Right renal cortex interstitium (tissue), 3 donors: ENCODE results near the gene PPFIA1. TPM values are rescaled to one million over a fixed set of nuclear protein-coding genes. Genes with fewer than 3 reads are reported as not detected.

ENCODE experiments used
- DNase-seq, 3 donors: peaks; one replicate each; pipeline ENCODE4 v3.0.0-alpha.2; 2013; ENCODE audit warnings: low read depth in 3 of 3, low spot score in 2 of 3
- polyA plus RNA-seq, 3 donors: library from polyadenylated mRNA; unstranded; fragments of 120-200 nt; gene quantifications; one replicate each; pipeline ENCODE4 v1.2.1, GENCODE V29; 2013; ENCODE audit not compliant: insufficient read length in 3 of 3

Gene PPFIA1
- 10 to 100 TPM; 40.2 to 44.4 (median 42.1) TPM for polyA plus RNA-seq

DNA sequence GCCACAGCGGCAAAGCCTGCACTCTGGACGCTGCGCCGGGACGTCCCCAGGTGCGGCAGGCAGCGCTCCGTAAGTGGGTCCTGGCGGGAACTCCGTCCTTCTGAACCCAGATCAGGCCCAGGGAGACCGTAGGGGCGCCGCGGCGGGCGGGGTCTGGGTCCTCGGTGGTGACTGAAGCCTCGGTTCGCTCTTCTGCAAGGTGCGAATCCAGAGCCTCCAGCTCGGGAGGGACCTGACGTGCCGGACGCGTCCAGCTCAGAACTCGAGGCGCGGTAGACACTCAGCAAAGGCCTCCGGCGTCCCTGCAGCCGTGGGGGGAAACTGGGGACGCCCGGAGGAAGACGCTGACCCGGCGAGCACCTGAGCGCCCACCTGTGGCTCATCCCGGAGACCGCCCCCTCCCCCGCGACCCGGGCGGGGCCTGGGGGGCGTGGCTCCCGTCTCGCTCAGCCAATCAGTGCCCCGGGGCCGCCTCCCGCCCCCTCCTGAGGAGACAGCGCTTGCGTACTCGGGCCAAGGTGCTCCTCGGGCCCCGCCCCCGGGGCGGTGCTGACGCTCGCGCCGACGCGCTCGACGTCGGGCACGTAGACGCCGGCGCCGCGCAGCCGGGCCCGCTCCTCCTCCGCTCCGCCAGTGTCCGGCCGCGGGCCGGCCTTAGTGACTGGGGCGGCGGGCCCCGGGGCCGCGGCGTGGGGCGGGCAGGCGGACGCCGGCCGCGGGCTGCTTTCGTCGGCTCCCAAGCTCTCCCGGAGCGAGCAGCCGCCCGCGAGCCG is at the start of gene PPFIA1:
Gene PPFIA1 (plus strand): TSS at position 587 of the 773 bp plus-strand sequence. CDS start 1,483 bp downstream, outside the sequence.
- peak; percentile 77 to 92 (median 90) for DNase-seq

DNA sequence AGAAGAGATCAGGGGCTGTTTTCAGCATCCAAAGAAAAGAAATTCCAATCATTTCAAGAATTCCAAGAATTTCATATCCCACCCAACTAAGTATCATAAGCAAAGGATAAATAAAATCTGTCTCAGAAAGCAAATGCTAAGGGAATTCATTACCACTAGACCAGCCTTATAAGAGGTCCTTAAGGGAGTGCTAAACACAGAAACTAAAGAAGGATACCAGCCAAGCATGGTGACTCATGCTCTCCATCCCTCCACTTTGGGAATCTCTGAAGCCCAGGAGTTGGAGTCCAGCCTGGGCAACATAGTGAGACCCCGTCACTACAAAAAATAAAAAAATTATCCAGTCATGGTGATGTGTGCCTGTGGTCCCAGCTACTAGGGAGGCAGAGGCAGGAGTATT is 49.6 kb upstream of the PPFIA1 start:
- no peak for DNase-seq

DNA sequence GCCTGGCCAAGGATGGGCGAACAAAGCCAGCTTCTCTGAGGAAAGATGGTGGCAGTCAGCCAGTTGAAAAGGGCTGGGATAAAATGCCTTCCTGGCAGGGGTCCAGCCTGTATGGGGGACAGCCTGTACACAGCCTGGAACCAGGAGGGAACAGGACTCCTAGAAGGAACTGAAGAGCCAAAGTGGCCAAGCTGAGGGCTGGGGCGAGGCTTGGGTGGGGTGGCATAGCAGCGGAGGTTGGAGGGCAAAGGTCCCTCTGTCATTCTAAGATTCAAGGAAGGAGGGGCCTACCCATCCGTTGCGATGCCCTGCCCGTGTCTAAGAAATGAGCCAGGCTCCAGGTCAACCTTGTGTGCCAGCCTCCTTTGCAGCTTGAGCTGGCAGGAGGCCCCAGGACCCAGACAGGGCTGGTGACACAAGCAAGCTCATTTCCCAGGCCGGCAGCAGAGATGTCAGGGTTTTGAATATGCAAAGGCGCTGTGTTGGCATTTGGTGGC is 44.8 kb upstream of the PPFIA1 start:
- DNase-seq = no peak

DNA sequence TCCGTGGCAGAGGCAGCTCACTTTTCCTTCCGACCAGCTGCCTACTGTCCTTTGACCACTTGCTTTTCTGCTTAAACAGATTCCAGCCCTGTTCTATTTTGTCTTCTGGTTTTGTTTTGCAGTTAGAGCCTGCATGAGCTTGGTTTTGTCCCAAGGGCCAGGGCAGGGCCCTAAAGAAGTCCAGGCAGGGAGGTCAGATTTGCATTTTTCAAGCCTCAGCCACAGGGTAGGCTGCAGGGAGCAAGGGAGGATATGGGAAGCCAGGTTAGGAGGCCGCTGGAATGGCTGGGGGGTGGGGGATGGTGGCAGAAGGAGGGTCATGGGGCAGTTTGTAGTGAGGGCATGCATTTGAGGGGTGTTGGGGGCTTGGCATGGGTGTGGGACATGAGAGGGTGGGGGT is 44.3 kb upstream of the PPFIA1 start:
- no peak for DNase-seq

DNA sequence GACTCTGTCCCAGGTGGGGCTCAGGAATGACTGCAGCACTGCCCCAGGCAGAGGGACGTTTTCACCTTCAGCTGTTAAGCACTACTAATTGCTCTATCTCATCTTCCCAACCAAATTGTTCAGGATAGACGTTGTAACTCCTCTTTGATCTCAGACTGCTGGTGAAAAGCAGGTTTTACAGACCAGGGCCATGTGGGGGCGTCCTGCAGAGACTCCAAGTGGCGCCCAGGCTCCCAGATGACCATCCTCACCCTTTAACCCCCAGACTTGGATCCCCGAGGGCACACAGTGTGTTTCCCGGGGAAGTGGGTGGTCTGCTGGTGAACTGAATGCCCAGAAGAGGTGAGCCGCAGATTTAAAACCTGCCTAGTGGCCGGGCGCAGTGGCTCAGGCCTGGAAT is 43.5 kb upstream of the PPFIA1 start:
- DNase-seq = no peak

DNA sequence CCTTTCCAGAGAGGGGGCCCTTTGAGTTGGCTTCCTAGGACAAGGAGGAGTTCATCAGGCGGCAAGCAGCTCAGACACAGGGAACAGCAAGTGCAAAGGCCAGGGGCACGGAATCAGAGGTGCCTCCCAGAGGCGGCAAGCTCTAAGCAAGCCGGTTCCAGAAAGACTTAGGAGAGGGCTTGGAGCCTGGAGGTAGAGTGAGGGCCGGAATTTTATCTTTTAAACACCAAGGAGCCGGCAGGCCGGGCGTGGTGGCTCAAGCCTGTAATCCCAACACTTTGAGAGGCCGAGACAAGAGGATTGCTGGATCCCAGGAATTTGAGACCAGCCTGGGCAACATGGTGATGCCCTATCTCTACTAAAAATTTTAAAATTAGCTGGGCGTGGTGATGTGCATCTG is 40.8 kb upstream of the PPFIA1 start:
- DNase-seq = no peak

DNA sequence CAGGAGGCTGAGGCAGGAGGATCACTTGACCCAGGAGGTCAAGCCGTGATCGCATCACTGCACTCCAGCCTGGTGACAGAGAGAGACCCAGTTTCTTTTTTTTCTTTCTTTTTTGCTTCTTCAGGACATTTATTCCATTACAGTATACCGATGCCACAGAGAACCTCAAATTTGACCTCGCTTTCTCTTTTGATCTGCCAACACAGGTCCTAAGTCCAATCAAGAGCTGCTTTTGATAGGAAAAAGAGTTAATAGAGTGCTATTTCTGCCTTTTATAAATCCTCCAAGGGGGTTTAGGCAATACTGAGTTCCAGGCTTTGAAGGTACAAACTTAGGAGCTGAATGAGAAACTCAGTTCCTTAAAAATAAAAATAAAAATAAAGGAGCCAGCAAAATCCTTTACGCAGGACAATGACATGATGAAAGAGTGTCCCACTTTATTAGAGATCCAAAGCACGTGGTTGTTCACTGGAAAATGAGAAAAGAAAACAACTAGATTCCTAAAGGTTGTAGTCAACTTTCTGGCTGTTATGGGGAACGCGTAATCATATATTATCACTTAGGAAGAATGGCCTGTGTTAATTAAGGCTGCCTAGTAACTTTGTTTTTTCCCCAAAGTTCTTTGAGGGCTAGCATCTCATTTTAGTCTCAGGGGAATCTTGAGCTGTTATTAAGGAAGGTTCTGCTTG is 40.2 kb upstream of the PPFIA1 start:
- no peak for DNase-seq

DNA sequence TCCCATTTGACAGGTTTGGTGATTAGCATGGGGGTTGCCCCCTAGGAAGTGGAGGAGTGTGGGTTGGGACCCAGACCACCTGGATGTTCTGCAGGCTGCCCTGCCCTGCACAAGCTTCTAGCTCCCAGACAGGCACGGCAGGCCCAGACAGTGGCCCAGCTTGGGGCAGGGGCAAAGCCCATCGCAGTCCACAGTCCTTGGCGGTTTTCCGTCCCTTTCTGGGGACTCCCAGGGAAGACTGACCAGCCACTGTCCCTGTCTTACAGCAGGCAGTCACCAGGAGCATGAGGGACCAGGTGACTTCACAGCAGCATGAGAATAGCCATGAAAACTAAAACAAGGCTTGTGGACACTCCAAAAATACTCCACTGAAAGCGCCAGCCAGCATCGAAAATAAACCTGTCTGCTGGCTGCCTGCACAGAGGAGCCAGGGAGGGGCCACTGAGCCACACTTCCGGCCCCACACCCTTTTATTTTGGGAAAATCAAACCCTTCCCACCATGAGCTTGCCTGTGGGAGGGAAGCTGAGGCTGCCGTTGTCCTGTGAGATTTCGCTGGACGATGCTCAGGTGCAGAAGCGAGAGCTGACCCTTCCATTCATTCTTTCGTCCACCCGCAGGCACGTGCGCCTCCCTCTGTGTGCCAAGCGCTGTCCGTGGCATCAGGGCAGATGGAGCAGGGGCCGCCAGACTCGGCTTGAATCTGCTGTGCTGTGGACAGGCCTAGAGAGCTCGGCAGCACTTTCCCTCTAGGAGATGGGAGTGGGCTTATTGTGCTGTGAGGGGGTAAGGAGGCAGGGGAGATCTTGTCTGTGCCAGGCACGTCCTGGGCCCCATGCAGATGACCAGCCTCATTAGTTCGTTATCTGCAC is 39.4 kb upstream of the PPFIA1 start:
- no peak for DNase-seq

DNA sequence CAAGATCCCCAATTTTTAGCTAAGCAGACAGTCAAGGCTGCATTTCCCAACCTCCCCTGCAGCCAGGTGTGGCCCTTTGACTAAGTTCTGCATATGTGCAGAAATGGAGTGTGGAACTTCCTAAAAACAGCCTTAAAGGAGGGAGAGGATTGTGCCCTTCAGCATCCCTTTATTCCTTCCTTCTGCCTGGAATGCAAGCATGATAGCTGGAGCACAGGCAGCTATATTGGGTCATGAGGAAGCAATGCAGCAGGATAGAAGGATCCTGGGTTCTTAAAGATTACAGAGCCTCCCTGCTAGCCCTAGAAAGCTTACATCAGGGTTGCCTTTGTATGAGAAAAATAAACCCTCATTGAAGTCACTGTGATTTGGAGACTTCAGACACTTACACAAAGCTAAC is 37.5 kb upstream of the PPFIA1 start:
- DNase-seq = no peak

DNA sequence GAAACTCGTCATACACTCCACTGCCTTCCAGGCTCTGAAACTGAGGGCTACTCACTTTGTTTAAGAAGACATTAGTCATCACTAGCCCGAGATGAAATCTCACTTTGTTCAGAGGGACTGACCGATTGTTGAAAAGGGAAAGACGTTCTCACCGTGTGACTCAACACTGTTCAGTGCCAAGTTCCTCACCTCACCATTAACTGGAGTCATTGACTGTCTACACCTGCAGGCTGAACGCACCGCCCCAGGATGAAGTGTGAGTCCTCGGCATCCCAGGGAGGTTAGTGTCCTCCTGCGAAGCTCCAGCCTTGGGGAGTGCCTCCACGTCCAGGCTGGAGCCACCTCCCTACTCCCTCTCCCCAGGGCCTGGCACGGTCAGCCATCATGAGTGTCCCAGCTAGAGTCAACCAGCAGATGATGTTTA is 37.0 kb upstream of the PPFIA1 start:
- no peak for DNase-seq

DNA sequence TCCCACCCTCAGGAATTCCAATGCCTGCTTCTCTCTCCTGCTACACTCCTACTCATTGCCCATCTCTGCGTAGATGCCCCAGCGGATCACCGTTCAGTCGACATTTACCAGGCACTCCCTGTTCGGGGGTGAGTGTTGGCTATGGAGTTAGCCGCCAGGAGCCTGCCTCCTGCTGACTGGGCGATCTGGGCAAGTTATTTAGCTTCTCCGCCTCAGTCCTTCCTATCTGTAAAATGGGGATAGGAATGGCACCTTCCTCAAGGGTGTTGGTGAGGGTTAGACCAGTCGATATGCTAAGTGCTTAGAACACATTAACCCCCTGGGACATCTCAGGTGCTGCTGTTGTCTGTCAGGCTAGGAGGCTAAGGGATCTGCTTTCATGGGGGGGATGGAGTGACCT is 36.5 kb upstream of the PPFIA1 start:
- no peak for DNase-seq

DNA sequence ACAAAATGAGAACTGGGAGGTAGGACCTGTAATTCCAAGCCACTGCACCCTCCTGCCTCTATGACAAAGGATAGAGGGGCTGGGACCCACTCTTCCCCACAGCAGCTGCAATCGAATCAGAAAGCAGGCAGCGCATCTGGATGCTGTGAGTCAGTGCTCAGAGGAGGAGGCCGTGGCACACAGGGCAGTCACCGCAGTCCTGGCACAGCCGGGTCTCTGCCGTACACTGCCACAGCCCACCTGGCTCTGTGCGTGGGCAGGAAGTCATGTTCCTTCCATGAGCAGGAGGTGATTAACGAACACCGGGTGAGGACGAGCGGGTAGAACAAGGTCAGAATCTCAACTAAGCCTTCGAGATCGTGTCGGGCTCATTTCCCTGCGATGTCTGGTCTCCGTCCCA is 30.2 kb upstream of the PPFIA1 start:
- no peak for DNase-seq

DNA sequence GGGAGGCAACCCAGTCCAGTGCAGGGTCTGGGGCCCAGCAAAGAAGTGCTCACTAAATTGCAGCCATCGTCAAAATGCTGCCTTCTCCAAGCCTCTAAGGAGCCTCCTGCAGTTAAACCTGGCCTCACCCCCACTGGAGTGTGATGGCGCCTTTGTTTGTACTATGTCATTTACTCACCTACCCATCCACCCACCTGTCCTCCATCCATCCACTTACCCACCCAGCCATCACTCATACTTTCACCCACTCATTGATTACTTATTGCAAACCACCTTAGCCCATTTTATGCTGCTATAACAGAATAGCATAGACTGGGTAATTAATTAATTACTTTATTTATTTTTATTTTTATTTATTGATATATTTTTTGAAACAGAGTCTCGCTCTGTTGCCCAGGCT is 28.8 kb upstream of the PPFIA1 start:
- no peak for DNase-seq

DNA sequence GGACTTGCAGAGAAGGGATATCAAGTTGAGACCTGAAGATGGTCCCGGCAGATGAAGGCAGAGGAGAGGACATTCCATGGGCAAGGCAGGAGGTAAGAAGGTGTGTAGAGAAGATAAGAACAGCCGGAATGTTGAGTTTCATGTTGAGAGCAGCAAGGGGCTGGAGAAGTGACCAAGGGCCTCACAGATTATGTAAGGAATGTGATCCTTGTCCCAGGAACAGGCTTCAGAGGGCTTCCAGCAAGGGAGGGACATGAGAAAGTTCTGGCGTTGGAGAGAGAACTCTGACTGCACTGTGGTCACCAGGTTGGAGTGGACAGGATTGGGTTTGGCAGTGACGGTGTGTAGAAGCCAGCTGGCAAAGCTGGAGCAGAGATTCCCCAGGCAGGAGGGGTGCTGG is 27.6 kb upstream of the PPFIA1 start:
- DNase-seq = no peak

DNA sequence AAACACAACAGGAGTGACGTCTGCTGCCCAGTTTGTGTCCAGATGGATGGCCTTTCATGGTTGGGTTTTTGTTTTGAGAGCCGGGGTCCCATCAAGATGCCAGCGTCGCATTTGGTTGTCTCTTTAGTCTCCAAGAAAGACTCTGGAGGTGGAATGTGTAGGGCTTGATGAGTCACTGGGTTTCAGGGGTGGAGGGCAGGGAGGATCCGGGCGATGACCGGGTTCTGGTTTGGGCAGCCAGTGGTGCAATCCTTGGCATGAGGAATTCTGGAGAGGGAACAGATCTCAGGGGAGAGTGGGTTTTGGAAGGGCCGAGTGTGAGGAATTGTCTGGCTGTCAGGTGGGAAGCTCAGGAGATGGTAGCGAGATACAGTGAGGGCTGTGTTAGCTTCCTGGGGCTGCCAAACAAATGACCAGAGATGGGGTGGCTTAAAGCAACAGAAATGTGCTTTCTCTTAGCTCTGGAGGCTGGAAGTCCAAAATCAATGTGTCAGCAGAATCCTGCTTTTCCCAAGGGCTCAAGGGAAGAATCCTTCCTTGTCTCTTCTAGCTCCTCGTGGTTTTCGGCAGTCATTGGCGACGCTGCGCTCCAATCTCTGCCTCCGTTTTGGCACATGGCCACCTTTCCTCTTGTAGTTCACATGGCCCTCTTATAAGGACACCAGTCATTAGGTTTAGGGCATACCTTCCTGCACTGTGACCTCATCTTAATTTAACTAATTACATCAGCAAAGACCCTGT is 26.4 kb upstream of the PPFIA1 start:
- DNase-seq = no peak

DNA sequence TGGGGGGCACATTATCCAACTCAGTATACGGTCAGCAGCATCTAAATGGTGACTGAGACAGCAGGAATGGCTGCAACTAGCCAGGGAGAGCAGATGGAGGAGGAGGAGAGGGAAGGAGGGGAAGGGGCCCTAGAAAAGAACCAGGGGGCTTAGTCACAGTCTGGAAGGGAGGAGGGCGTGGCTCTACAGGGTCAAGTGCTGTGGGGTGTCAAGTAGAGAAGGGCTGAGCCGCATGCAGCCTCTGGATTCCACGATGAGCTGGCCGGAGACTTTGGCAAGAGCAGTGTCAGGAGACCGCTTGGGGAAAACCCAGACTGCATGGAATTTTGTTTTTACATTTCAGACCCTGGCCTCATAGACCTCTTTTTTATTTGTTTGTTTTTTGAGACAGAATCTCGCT is 25.8 kb upstream of the PPFIA1 start:
- no peak for DNase-seq

DNA sequence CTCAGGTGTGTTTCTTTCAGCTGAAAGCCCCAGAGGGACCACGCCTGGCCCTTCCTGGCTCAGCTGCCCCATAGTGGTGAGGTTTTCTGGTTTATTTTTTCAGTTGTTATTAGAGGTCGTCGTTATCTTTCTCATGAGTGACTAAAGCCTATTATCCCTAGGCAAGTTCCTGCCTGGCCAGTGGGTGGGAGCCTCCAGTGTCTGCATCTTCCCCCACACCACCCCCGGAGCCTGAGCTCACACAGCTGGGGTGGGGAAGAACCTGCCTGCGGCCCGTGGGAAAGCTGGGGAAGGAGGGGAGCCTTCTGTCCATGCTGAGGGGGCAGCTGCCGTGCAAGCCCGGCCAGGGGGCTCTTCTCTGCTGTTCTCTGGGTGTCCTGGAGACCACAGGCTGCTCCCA is 24.3 kb upstream of the PPFIA1 start:
- DNase-seq = no peak

DNA sequence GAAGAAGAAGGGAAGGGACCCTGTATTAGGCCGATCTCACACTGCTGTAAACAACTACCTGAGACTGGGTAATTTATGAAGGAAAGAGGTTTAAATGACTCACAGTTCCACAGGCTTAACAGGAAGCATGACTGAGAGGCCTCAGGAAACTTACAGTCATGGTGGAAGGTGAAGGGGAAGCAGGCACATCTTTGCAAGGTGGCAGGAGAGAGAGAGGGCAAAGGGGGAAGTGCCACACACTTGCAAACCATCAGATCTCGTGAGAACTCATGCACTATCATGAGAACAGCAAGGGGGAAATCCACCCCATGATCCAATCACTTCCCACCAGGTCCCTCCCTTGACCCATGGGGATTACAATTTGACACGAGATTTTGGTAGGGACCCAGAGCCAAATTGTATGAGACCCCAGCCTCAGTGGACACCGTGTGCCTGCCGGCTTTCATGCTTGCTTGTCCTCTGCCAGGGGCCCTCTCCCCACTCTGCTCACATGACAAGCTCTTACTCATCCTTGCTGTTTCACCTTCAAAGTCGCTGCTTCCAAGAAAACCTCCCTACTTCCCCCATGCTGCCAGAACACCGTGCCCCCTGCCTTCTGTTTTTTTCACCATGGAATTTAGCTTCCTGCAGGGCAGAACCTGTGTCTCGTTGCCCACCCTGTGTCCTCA is 23.3 kb upstream of the PPFIA1 start:
- DNase-seq = no peak

DNA sequence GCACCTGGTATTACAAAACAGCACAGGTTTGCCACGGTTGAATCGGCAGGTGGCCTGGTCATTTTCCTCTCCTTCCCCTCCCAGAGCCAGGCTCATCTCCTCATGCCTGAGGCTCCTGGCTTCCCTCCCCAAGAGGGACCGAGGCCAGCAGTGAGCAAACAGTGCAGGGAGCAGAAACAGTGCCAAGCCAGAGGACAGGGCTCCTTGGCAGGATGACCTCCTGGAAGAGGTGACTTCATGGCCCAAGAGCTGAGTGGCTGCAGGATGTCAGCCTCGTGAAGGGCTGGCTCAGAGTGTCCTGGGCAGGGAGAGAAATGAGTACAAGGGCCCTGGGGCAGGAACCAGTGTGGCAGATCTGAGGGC is 22.8 kb upstream of the PPFIA1 start:
- DNase-seq = no peak
